GM12875 (cell line): ENCODE results near the gene MEIS2.

ENCODE experiments used
- H3K4me3 ChIP-seq: one replicate; pipeline ENCODE4 v1.5.1; 2011; ENCODE audit warnings: low read depth, low read length, control low read depth
- TF ChIP-seq, protein P1 (sequence below): IDR thresholded peaks from 2 replicates; pipeline ENCODE4 v1.5.1; 2011; ENCODE audit warnings: low read depth, mild to moderate bottlenecking, control low read depth, inconsistent platforms, low read length, moderate library complexity, borderline replicate concordance; ENCODE audit not compliant: insufficient read depth

The MEIS2 gene

DNA sequence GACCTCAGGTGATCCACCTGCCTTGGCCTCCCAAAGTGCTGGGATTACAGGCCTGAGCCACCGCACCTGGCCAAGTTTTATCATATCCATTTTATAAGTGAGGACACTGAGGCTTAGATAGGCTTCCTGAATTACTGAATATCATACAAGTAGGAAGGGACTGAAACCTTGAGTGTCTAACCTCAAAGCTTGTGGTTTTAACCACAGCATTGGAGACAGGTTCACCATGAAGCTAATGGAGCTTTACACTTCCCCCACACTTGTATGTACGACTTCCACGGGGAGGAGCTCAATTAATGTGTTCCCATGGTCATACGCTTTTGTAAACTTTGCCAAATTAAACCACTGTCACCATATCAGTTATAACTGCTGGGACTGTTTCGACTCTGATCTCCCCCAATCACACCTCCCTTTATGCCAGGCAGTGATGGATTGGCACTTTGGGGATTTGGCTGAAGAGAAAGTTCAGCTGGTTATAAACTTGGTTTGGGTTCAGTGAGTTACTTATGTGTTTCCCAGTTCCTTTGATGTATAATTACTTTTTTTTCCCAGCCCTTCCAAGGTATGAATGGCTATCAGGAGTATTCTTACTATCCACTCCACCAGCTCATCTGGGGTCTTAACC lies 38.4 kb upstream of the MEIS2 start:
- TF ChIP-seq, protein P1, sequence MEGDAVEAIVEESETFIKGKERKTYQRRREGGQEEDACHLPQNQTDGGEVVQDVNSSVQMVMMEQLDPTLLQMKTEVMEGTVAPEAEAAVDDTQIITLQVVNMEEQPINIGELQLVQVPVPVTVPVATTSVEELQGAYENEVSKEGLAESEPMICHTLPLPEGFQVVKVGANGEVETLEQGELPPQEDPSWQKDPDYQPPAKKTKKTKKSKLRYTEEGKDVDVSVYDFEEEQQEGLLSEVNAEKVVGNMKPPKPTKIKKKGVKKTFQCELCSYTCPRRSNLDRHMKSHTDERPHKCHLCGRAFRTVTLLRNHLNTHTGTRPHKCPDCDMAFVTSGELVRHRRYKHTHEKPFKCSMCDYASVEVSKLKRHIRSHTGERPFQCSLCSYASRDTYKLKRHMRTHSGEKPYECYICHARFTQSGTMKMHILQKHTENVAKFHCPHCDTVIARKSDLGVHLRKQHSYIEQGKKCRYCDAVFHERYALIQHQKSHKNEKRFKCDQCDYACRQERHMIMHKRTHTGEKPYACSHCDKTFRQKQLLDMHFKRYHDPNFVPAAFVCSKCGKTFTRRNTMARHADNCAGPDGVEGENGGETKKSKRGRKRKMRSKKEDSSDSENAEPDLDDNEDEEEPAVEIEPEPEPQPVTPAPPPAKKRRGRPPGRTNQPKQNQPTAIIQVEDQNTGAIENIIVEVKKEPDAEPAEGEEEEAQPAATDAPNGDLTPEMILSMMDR, result no peak
- H3K4me3 ChIP-seq, result no peak overlapping the region

DNA sequence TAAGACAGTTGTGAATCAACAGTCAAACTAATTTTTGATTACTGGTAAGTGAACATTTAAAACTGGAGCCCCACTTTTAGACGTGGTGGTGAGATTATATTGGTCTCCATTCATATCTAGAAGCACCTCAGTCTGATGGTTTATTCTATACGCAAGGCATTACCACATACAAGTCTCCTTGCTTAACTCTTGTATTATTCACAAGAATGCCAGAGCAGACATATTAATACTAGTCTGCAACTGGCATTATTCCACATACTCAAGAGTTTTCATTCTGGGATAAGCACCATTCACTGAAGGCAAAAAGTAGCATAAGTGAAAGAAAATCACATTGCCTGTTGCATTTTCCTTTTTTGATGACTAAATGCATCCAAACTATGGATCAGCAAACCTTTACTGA lies 36.9 kb upstream of the MEIS2 start:
- no peak overlapping the region for H3K4me3 ChIP-seq
- TF ChIP-seq, protein P1, result no peak

DNA sequence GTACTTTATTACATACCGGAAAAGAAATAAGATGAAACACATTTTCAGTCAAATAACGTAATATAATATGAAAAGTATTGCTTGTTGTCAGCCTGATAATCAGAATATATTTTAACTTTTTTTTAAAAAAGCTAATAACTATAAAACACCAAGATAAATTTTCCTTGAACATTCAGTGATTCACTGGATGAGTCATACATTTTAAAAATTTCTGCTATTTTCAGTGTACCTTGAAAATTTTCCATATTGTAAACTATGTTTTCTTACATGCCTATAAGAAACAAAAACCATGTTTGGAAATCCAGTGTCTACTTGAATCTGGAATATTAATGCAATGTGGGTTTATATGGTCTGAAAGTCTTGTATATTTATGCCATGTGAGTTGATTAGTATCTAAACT lies 36.3 kb upstream of the MEIS2 start:
- TF ChIP-seq, protein P1, result no peak
- H3K4me3 ChIP-seq, result no peak overlapping the region

DNA sequence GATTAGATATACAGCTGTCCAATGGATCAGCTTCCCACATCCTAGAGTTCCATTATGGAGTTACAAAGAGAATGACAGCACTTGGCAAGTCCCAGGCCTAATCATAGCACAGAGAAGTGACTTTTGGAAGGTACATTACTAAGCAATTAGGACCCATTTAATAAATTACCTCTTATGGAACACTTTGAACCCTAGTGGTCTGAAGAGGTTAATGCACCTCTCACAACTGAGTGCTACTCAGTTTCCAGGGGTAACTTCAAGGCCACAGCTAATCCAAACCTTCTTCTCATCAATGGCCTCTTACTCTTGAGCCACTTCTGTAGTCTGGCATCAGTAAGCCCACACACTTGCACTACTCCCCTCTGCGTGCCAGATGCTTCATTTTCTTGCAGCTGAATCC lies 34.9 kb upstream of the MEIS2 start:
- TF ChIP-seq, protein P1, result peak; percentile 37; the same call in 1 of the 2 replicates
- no peak overlapping the region for H3K4me3 ChIP-seq

DNA sequence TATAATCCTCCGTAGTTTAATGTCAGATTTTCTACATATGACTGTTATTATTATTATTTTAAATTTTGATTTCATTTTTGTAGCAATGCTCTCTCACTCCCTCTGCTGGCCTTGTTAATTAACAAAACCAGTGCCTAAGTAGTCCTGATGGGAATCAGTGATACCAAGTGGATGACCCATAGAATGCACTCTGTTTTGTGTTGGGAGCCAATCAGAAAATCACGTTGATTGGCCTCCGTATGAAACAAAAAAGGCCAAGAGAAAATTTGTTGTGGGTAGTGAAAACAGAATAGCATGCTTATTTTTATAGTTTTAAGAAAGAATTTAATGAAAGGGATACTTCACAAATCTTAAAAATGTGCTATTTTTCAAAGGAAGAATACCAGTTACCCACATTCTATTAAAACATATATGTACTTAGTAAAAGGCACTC lies 34.4 kb upstream of the MEIS2 start:
- H3K4me3 ChIP-seq, result no peak overlapping the region
- TF ChIP-seq, protein P1, result peak; percentile 46; the same call in 1 of the 2 replicates

DNA sequence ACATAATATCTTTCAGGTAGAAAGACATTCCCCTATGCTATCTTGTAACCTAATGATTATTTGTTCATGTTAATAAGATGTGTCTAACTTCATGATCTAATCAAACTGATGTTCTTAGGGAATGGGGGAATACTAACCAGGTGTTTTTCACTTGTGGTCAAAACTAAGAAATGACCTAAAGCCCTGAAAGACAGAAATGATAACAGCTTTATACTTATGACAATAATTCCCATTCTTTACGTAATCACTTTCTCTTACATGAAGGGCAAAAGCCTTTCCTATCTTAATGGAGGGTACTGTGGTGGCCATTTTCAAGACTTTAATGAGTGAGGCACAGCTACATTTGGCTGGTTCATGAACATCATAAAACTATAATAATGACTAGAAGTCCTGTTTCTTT lies 33.9 kb upstream of the MEIS2 start:
- H3K4me3 ChIP-seq, result no peak overlapping the region
- TF ChIP-seq, protein P1, result no peak

DNA sequence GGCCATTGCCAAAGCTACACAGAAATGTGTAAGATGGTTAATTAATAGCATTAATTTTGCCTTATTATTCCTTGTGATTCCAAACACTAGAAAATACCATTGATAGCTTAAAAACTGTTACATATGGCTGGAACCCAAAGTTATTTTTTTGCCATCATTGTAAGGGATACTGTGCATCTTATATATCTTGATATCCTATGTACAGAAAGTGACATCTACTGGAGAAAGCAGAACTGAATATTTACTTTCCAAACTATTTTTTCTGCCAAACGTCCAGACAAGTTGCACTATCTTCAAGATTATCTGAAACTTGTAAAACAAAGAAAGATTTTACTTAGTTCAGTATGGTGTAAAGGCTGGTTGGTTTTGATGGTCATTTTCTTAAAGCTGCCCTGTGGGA lies 33.3 kb upstream of the MEIS2 start:
- TF ChIP-seq, protein P1, result no peak

More for the DNA sequence above, 33.3 kb upstream of the MEIS2 start:
- H3K4me3 ChIP-seq, result no peak overlapping the region
